Activated CD8-positive, alpha-beta memory T cell treated with anti-CD3 and anti-CD28 coated beads for 48 hours (primary cell): ENCODE results near the gene CCDC97.

Experiments used
- DNase-seq, 3 experiments: peaks; one replicate each; pipeline ENCODE4 v3.0.0-alpha.2; 2020; ENCODE audit warnings: low read depth in 2 of 3, low spot score in 2 of 3

Gene CCDC97

DNA sequence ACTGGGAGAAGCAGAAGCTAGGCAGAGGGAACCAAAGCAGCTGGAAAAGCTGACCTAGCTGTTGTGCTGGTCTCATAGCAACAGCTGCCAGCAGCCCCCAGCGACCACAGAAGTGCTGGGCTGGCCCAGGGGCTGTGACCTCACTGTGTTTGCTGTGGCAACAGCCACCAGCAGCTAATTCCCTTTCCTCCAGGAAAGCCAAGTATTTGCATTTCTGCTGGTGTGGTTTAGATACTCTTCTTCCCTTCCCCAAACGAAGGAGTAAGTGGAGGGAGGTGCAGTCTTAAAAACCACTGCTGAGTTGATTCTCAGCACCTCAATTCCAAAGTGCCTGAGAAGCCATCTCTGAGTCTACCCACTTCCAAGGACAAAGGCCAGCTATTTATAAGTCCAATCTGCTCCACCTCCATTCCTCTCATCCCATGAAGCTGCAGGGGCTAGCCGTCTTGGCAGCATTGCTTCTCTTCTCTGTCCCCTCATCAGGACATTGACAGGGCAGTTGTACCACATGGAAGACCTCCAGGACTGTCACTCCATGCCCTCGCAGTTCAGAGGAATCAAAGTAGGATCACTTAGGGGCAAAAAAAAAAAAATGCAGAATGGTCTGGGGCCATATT, 11.5 kb upstream of the CCDC97 start:
- DNase-seq, result no peak

DNA sequence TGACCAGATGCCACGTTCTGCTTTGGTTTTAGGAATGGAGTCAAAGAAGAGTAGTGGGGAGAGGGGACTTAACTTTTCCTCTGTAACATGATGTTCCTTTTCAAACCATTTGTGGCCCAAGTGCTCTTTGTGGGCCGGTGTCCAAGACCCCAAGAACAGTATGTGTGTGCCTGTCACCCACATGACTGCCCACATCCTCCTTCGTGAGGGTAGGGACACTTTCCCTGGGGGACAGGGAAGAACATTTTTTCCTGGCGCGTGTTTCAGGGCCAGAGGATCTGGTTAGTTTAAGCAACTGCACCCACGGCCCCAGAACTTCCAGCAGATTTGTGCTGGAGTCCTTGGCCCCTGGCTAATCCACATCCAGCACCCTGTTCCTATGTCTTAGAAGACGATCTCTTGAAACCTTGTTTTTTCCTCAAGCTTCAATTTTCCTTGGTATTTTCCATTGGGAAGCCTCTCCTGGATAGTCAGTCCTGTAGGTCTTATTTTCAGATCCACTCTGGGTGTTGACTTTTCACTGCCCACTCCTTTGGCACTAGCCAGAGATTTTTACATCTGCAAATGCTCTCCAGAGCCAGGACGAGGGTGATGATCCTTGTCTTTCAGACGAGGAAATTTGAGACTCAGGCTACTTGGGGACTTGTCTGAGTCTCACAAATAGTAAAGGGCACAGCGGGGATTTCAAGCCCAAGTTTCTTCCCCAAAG, 10.8 kb upstream of the CCDC97 start:
- no peak for DNase-seq

GRCh38 chr19:41299755-41300089, 10.2 kb upstream of the CCDC97 start:
- no peak for DNase-seq

GRCh38 chr19:41300555-41300954, 9.4 kb upstream of the CCDC97 start:
- no peak for DNase-seq

GRCh38 chr19:41302624-41303351, 7.2 kb upstream of the CCDC97 start:
- DNase-seq, result peak in 2 of 3 experiments; percentile 58 to 74

GRCh38 chr19:41303954-41304353, 6.0 kb upstream of the CCDC97 start:
- no peak for DNase-seq

GRCh38 chr19:41304706-41305483, 5.1 kb upstream of the CCDC97 start:
- no peak for DNase-seq

- no peak for DNase-seq
Measured at GRCh38 chr19:41305927-41306793, 3.8 kb upstream of the CCDC97 start.

GRCh38 chr19:41307090-41307875, 2.7 kb upstream of the CCDC97 start:
- no peak for DNase-seq

- DNase-seq, result no peak
Measured at GRCh38 chr19:41307954-41308449, 2.0 kb upstream of the CCDC97 start.

DNA sequence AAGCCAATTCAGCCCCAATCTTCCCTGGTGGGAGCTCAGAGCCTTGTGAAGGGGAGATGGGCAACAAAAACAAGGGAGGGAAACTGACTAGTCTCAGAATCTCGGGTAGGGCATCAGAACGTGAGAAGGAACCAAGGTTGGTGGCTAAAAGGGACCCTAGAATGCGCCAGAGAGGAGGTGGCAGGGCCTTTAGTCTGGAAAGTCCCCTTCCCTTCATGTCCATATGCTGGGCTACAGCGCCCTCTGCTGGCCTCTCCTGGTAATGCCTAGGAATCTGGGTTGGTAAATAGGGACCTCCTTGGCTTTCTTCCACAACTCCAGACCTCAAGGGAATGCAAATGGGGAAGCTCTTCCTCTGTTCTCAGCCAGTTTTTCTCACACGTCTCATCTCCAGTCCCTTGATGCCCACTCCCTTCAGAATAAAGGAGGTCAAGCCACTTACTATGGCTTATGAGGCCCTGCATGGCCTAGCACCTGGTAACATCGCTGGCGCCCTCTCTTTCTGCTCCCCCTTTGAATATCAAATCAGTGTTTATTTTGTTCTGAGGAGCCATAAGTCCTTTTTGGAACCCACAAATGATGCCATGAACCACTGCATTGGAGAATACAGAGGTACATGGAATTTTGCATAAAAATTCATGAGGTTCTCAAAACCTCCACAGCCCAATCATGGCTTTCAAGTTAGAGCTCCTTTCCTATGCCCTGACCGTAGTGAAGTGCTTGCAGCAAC, 1.4 kb upstream of the CCDC97 start:
- DNase-seq, result peak; percentile 70 to 99 (median 98)

DNA sequence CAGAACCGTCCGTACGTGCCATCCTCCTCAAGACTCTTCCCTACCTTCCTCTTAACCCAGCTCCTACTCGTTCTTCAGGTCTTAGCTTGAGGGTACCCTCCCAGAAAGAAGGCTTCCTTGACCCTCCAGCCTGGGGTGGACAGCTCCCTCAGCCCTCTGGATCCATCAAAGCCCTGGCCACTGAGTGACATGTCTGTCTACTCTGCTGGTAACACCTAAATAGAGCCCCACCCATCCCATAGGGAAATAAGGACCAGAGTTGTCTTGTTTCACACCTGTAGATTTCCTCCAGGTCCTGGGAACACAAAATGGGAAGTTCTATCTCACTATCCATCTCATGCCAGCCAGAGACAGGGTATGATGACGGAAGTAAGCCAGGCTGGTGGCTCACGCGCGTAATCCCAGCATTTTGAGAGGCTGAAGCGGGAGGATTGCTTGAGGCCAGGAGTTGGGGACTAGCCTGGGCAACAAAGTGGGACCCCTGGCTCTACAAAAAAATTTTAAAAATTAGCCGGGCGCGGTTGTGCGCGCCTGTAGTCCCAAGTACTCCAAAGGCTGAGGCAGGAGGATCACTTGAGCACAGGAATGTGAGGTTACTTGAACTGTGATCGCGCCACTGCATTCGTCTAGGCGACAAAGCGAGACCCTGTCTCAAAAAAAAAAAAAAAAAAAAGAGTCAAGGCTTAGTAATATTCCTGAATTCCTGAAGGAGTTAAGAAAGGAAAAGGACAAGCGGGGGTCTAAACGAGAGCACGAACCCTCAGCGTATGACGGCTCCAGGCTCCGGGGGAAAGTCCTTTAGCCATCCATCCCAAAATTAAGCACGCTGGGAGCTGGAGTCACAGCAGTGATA, 566 bp upstream of the CCDC97 start:
- no peak for DNase-seq

DNA sequence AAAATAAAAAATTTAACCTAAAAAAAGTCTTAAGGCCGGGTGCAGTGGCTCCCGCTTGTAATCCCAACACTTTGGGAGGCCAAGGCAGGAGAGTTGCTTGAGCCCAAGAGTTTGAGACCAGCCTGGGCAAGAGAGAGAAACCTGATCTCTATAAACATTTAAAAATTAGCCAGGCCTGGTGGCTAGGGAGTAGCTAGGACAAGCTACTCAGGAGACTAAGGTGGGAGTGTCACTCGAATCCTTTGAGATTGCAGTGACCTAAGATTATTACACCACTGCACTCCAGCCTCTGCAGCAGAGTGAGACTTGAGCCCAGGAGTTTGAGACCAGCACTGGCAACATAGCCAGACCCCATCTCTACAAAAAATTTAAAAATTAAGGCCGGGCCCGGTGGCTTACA, 1.1 kb downstream of the CCDC97 start:
- DNase-seq, result no peak

DNA sequence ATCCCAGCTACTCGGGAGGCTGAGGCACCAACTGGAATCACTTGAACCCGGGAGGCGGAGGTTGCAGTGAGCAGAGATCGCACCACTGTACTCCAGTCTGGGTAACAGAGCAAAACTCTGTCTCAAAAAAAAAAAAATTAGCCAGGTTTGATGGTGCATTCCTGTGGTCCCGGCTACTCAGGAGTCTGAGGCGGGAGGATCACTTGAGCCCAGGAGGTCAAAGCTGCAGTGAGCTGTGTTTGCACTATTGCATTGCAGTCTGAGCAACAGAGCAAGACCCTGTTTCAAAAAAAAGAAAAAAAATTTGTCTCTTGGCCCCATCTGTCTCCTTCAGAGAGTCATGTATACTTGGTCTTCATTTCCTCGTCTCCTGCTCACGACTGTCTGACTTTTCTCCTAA, 1.6 kb downstream of the CCDC97 start:
- DNase-seq, result no peak

GRCh38 chr19:41316306-41316920, 6.4 kb downstream of the CCDC97 start:
- DNase-seq, result no peak

GRCh38 chr19:41318696-41319499, 8.9 kb downstream of the CCDC97 start:
- DNase-seq, result no peak
